GM23338 (cell line): Measurements from ENCODE around the gene PRDM10. TPM values are rescaled to one million over a fixed set of nuclear protein-coding genes. Genes with fewer than 3 reads are reported as not detected.

Source experiments
- ATAC-seq: fragments of 200-7000 bp; cut with Tn5 transposase; 3 replicates; pipeline ENCODE4 v1.9.1; 2020
- DNase-seq: peaks from one replicate; pipeline ENCODE4 v3.0.0-alpha.2; 2015; ENCODE audit warnings: low spot score
- H2AFZ ChIP-seq: fragments of 200-600 bp; sonication (generic); 2 replicates; pipeline ENCODE4 v1.8.0; 2016; ENCODE audit warnings: antibody characterized with exemption, mild to moderate bottlenecking, moderate library complexity
- H3F3A ChIP-seq: fragments of 200-600 bp; sonication (generic); replicated peaks from 2 replicates; pipeline ENCODE4 v1.8.0; 2017; ENCODE audit warnings: antibody characterized with exemption, mixed run types, low read depth
- H3K27ac ChIP-seq: fragments of 200-600 bp; sonication (generic); 2 replicates; pipeline ENCODE4 v1.6.1; 2016; ENCODE audit warnings: low read depth
- H3K27me3 ChIP-seq: fragments of 200-600 bp; sonication (generic); 2 replicates; pipeline ENCODE4 v1.8.0; 2016; ENCODE audit warnings: mild to moderate bottlenecking, mixed run types, moderate library complexity; ENCODE audit not compliant: insufficient read depth
- H3K36me3 ChIP-seq: fragments of 200-600 bp; sonication (generic); 2 replicates; pipeline ENCODE4 v1.8.0; 2016; ENCODE audit warnings: mild to moderate bottlenecking; ENCODE audit not compliant: insufficient read depth
- H3K4me1 ChIP-seq: fragments of 200-600 bp; sonication (generic); 2 replicates; pipeline ENCODE4 v1.8.0; 2016; ENCODE audit warnings: mild to moderate bottlenecking, moderate library complexity; ENCODE audit not compliant: insufficient read depth
- H3K4me2 ChIP-seq: fragments of 200-600 bp; sonication (generic); 2 replicates; pipeline ENCODE4 v1.7.1; 2017; ENCODE audit warnings: mixed run types
- H3K4me3 ChIP-seq: fragments of 200-600 bp; sonication (generic); 2 replicates; pipeline ENCODE4 v1.6.1; 2016; ENCODE audit warnings: mixed run types
- H3K79me2 ChIP-seq: fragments of 200-600 bp; sonication (generic); replicated peaks from 2 replicates; pipeline ENCODE4 v1.8.0; 2017; ENCODE audit warnings: mild to moderate bottlenecking; ENCODE audit not compliant: insufficient read depth
- H3K9me2 ChIP-seq: fragments of 200-600 bp; sonication (generic); 2 replicates; pipeline ENCODE4 v1.8.0; 2017; ENCODE audit not compliant: insufficient read depth
- H4K20me1 ChIP-seq: fragments of 200-600 bp; sonication (generic); replicated peaks from 2 replicates; pipeline ENCODE4 v1.8.0; 2017; ENCODE audit warnings: mild to moderate bottlenecking; ENCODE audit not compliant: insufficient read depth
- H3K27ac Mint-ChIP-seq: 2 replicates; pipeline ENCODE4 v1.8.0; 2020; ENCODE audit warnings: inconsistent platforms, mild to moderate bottlenecking, moderate library complexity, mixed read lengths
- H3K27me3 Mint-ChIP-seq: 3 replicates; pipeline ENCODE4 v1.8.0; 2022; ENCODE audit warnings: low read depth, mild to moderate bottlenecking, moderate library complexity, mixed read lengths, inconsistent platforms; ENCODE audit not compliant: insufficient read depth, poor library complexity
- H3K36me3 Mint-ChIP-seq: 3 replicates; pipeline ENCODE4 v1.8.0; 2021; ENCODE audit warnings: low read depth, mild to moderate bottlenecking, inconsistent platforms, moderate library complexity, mixed read lengths
- H3K4me1 Mint-ChIP-seq: 3 replicates; pipeline ENCODE4 v1.8.0; 2020; ENCODE audit warnings: mild to moderate bottlenecking, inconsistent platforms, mixed read lengths
- H3K4me3 Mint-ChIP-seq: 3 replicates; pipeline ENCODE4 v1.8.0; 2021; ENCODE audit warnings: moderate library complexity, mild to moderate bottlenecking, inconsistent platforms, mixed read lengths
- H3K9me3 Mint-ChIP-seq: 3 replicates; pipeline ENCODE4 v1.8.0; 2020; ENCODE audit warnings: moderate library complexity, mild to moderate bottlenecking, inconsistent platforms, mixed read lengths
- CREB1 ChIP-seq: fragments of 250-450 bp; sonication (Bioruptor Pico); IDR thresholded peaks from 2 replicates; pipeline ENCODE4 v1.5.0; 2020; ENCODE audit warnings: low read depth, mild to moderate bottlenecking, moderate library complexity
- CTCF ChIP-seq, 2 experiments: fragments of 200-600 bp in 1 of 2; sonication (generic) in 1 of 2; conservative IDR thresholded peaks; 2 replicates each; pipeline versions ENCODE4 v1.5.1 to v1.6.1; 2016 to 2017; ENCODE audit warnings: antibody characterized with exemption in 2 of 2, low read depth in 2 of 2, mild to moderate bottlenecking in 2 of 2, moderate library complexity in 1 of 2
- JUNB ChIP-seq: IDR thresholded peaks from one replicate; pipeline ENCODE4 v1.6.1; 2016; ENCODE audit warnings: antibody characterized with exemption; ENCODE audit not compliant: unreplicated experiment
- POLR2AphosphoS5 ChIP-seq: IDR thresholded peaks from 2 replicates; pipeline ENCODE4 v1.6.1; 2016; ENCODE audit warnings: antibody characterized with exemption, low read depth
- REST ChIP-seq: IDR thresholded peaks from one replicate; pipeline ENCODE4 v1.6.1; 2018; ENCODE audit warnings: antibody characterized with exemption; ENCODE audit not compliant: unreplicated experiment
- ZNF114 ChIP-seq: fragments of 250-450 bp; sonication (Bioruptor Pico); IDR thresholded peaks from 2 replicates; pipeline ENCODE4 v1.5.0; 2020; ENCODE audit warnings: mild to moderate bottlenecking, moderate library complexity
- ZNF331 ChIP-seq: fragments of 250-450 bp; sonication (Bioruptor Pico); IDR thresholded peaks from 2 replicates; pipeline ENCODE4 v1.5.0; 2020; ENCODE audit warnings: low read depth, mild to moderate bottlenecking, moderate library complexity
- polyA plus RNA-seq: library from polyadenylated mRNA; unstranded; fragments of >200 nt; fragmentation: Nextera tagmentation; extraction: Ambion mirVana; gene quantifications from 2 replicates; pipeline ENCODE4 v1.2.1, GENCODE V29; 2016
- total RNA-seq: library from RNA; depleted of rRNA; stranded (reverse); fragments of >200 nt; shearing (Covaris generic); gene quantifications from 2 replicates; pipeline ENCODE4 v1.2.3, GENCODE V29; 2014
- TF ChIP-seq, protein P1 (sequence below): IDR thresholded peaks from 2 replicates; pipeline ENCODE4 v1.6.1; 2016; ENCODE audit warnings: antibody characterized with exemption

The PRDM10 gene
- total and polyA plus RNA-seq, 2 experiments from 2014 or later = 5.2 to 14.9 TPM

DNA sequence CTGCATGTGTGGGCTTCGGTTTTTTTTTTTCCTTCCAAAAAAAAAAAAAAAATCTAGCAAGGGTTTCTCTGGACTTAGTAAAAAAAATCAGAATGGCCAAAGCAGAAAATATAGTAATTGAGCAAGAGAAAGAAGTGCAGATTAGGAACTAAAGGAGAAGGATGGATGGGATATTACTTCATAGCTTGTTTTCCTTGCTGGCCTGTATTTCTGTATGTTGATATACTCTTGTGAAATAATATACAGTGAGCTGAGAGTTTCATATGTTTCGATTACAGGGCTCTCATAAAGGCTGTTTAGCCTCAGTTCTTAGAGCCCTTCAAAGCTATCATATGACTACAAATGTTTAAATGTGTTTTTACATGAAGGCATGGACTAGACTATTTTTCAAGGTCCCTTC is 72.9 kb downstream of the PRDM10 start:
- no peaks in the 10 kb centered on the region for H4K20me1 ChIP-seq
- Mint-ChIP-seq H3K27me3 (peaks cover 3% of the 10 kb centered on the region), H3K36me3 (peaks cover 43% of the 10 kb centered on the region), H3K9me3 (no peaks in the 10 kb centered on the region), H3K4me3 (no peak overlapping the region), H3K27ac (no peak overlapping the region), H3K4me1 (peaks cover 12% of the 10 kb centered on the region)
- H3K27me3 ChIP-seq = no peaks in the 10 kb centered on the region
- no peak for DNase-seq
- H3F3A ChIP-seq = no peaks in the 10 kb centered on the region
- ATAC-seq = no peak
- peaks cover 10% of the 10 kb centered on the region; the same call in 1 of the 2 replicates for H3K4me1 ChIP-seq
- H3K4me3 ChIP-seq = no peak overlapping the region
- TF ChIP-seq ZNF331 (CRISPR knock-in tag) (no peak), POLR2AphosphoS5 (no peak), CTCF (conservative IDR thresholded peaks at IDR 0.05; ENCODE audit: low read depth in 2 of 2) (no peak), CREB1 (CRISPR knock-in tag) (no peak), REST (no peak), ZNF114 (CRISPR knock-in tag) (no peak)
- H2AFZ ChIP-seq = no peak overlapping the region
- peaks cover 10% of the 10 kb centered on the region; the same call in 1 of the 2 replicates for H3K36me3 ChIP-seq
- H3K27ac ChIP-seq = no peak overlapping the region
- no peaks in the 10 kb centered on the region for H3K9me2 ChIP-seq
- H3K79me2 ChIP-seq = no peaks in the 10 kb centered on the region
- no peak overlapping the region for H3K4me2 ChIP-seq

DNA sequence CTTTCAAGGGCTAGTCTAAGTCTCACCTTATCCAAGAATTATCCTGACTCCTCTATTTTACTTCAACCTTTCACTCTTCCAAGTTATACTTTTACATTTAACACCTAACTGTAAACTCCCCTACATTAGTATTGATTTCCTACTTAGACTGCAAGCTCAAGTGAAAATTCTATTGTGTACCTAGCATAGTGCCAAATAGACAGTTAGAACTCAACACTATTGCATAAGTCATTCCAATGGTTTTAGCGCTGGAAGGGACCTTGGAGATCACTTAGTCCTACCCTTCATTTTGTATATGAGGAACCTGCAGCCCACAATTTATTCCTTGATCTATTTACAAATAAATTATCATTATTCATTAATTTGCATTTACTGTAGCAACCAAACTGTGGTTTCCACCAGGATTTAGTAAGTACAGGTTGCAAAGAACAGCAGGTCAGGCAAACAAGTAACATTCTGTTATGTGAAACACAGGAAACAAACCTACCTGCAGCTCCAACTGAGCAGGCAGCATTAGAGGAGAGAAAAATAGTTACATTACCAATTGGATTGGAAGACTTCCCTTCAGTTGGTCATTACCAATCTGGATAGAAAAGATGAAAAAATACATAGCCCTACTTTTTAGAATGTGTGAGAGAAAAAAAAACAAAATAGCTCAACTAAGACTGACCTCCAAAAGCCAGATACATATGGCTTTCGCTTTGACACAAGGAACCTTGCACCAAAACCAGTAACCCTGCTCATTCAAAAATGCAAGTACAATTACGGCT is 73.5 kb downstream of the PRDM10 start:
- H3F3A ChIP-seq = no peaks in the 10 kb centered on the region
- Mint-ChIP-seq H3K27me3 (peaks cover 3% of the 10 kb centered on the region), H3K9me3 (no peaks in the 10 kb centered on the region), H3K4me3 (no peak overlapping the region), H3K4me1 (peaks cover 5% of the 10 kb centered on the region), H3K36me3 (peaks cover 43% of the 10 kb centered on the region), H3K27ac (no peak overlapping the region)
- no peak overlapping the region for H3K27ac ChIP-seq
- H3K36me3 ChIP-seq = 0 out of 2 replicates have a peak, but pooled peaks cover 10% of the 10 kb centered on the region
- ATAC-seq (no peak), DNase-seq (no peak)
- peaks cover 8% of the 10 kb centered on the region; the same call in 1 of the 2 replicates for H3K4me1 ChIP-seq
- H3K79me2 ChIP-seq = no peaks in the 10 kb centered on the region
- H3K4me3 ChIP-seq = no peak overlapping the region
- no peaks in the 10 kb centered on the region for H3K9me2 ChIP-seq
- H3K4me2 ChIP-seq = no peak overlapping the region
- no peak overlapping the region for H2AFZ ChIP-seq
- no peaks in the 10 kb centered on the region for H3K27me3 ChIP-seq
- H4K20me1 ChIP-seq = no peaks in the 10 kb centered on the region
- TF ChIP-seq, protein P1, sequence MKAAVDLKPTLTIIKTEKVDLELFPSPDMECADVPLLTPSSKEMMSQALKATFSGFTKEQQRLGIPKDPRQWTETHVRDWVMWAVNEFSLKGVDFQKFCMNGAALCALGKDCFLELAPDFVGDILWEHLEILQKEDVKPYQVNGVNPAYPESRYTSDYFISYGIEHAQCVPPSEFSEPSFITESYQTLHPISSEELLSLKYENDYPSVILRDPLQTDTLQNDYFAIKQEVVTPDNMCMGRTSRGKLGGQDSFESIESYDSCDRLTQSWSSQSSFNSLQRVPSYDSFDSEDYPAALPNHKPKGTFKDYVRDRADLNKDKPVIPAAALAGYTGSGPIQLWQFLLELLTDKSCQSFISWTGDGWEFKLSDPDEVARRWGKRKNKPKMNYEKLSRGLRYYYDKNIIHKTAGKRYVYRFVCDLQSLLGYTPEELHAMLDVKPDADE = no peak
- no peak for TF ChIP-seq CTCF (conservative IDR thresholded peaks at IDR 0.05; ENCODE audit: low read depth in 2 of 2)
- no peak for TF ChIP-seq JUNB
- TF ChIP-seq CREB1 (CRISPR knock-in tag) = no peak
